ENCODE measurements around the gene HMOX2.

- no peak for TF ChIP-seq EZH2 (IDR thresholded peaks at IDR 0.05)
- no peak for TF ChIP-seq POLR2AphosphoS5 (IDR thresholded peaks at IDR 0.05; ENCODE audit: borderline replicate concordance, low read depth, low read length)
Observed at GRCh38 chr16:4465977-4466779, 10.0 kb upstream of the HMOX2 start.

All from SK-N-MC (cell line).